Stimulated activated CD4-positive, alpha-beta T cell treated with anti-CD3 and anti-CD28 coated beads, Interleukin-4, amount 100 ng/mL, for 4 hours (primary cell): Measurements from ENCODE around the gene AGPAT4.

Source experiments
- DNase-seq, 2 experiments: peaks; one replicate each; pipeline ENCODE4 v3.0.0-alpha.2; 2020

The AGPAT4 gene

GRCh38 chr6:161162722-161163121, 111.1 kb downstream of the AGPAT4 start:
- DNase-seq = no peak

GRCh38 chr6:161161889-161162624, 111.8 kb downstream of the AGPAT4 start:
- DNase-seq = no peak

GRCh38 chr6:161161121-161161520, 112.7 kb downstream of the AGPAT4 start:
- no peak for DNase-seq

GRCh38 chr6:161154796-161155335, 119.0 kb downstream of the AGPAT4 start:
- DNase-seq = no peak

- DNase-seq = no peak
Measured at GRCh38 chr6:161153725-161154124, 120.1 kb downstream of the AGPAT4 start.

GRCh38 chr6:161152907-161153662, 120.8 kb downstream of the AGPAT4 start:
- no peak for DNase-seq

- DNase-seq = no peak
Measured at GRCh38 chr6:161152527-161152862, 121.4 kb downstream of the AGPAT4 start.

GRCh38 chr6:161151660-161152526, 122.0 kb downstream of the AGPAT4 start:
- no peak for DNase-seq

GRCh38 chr6:161151059-161151645, 122.7 kb downstream of the AGPAT4 start:
- DNase-seq = no peak

- no peak for DNase-seq
Measured at GRCh38 chr6:161150566-161150965, 123.3 kb downstream of the AGPAT4 start.

- DNase-seq = no peak
Measured at GRCh38 chr6:161150136-161150535, 123.7 kb downstream of the AGPAT4 start.

GRCh38 chr6:161143663-161144430, 130.0 kb downstream of the AGPAT4 start:
- no peak for DNase-seq

GRCh38 chr6:161142957-161143296, 130.9 kb downstream of the AGPAT4 start:
- no peak for DNase-seq

- no peak for DNase-seq
Measured at GRCh38 chr6:161141173-161141572, 132.7 kb downstream of the AGPAT4 start.

GRCh38 chr6:161140554-161140875, 133.3 kb downstream of the AGPAT4 start:
- DNase-seq = no peak

GRCh38 chr6:161139766-161140553, 133.9 kb downstream of the AGPAT4 start:
- no peak for DNase-seq

GRCh38 chr6:161139304-161139765, 134.5 kb downstream of the AGPAT4 start:
- no peak for DNase-seq

GRCh38 chr6:161138543-161139303, 135.1 kb downstream of the AGPAT4 start:
- no peak for DNase-seq

GRCh38 chr6:161137839-161138542, 135.9 kb downstream of the AGPAT4 start:
- DNase-seq = no peak

- DNase-seq = no peak
Measured at GRCh38 chr6:161137320-161137719, 136.5 kb downstream of the AGPAT4 start.
